GM18861 (cell line): ENCODE measurements around the gene SLC25A22.

ENCODE experiments used
- ATAC-seq: cut with Tn5 transposase; IDR thresholded peaks from one replicate; pipeline ENCODE4 v1.9.1; 2021; ENCODE audit not compliant: unreplicated experiment

Gene SLC25A22

GRCh38 chr11:761526-762108 is 36.5 kb downstream of the SLC25A22 start:
- no peak for ATAC-seq

- ATAC-seq, result no peak
These were observed 37.8 kb downstream of the SLC25A22 start for GRCh38 chr11:760236-760635.

GRCh38 chr11:749731-750130 is 48.4 kb downstream of the SLC25A22 start:
- no peak for ATAC-seq

GRCh38 chr11:748007-748359 is 50.1 kb downstream of the SLC25A22 start:
- peak; percentile 11 for ATAC-seq

GRCh38 chr11:747158-748006 is 50.7 kb downstream of the SLC25A22 start, which contains the start of gene TALDO1:
Gene TALDO1, plus strand, starts transcription at chr11:747464. Its CDS starts 18 bp downstream, at chr11:747482.
- ATAC-seq, result peak; percentile 78

GRCh38 chr11:746289-747157 is 51.6 kb downstream of the SLC25A22 start:
- ATAC-seq, result peak; percentile 14

GRCh38 chr11:745428-745827 is 52.7 kb downstream of the SLC25A22 start:
- no peak for ATAC-seq

- ATAC-seq, result no peak
These were observed 55.4 kb downstream of the SLC25A22 start for GRCh38 chr11:742571-743201.

- no peak for ATAC-seq
These were observed 55.9 kb downstream of the SLC25A22 start for GRCh38 chr11:742156-742546.
